Sigmoid colon (tissue), 7 donors: ENCODE data around the gene OR2L8. TPM values are rescaled to one million over a fixed set of nuclear protein-coding genes. Genes with fewer than 3 reads are reported as not detected.
A peak's percentile ranks its signal among the peaks of the same experiment; 100 is the strongest.
"Not testable (repeated sequence)": the region's sequence is repeated elsewhere in the genome, so short reads cannot be mapped to it uniquely, and the experiment has no call there.

Source experiments
- DNase-seq: peaks from one replicate; pipeline ENCODE4 v3.0.0-alpha.2; 2019
- H3K27ac ChIP-seq, 4 donors: fragments of 200-600 bp; sonication (generic); one replicate each; pipeline ENCODE4 v1.5.1; 2016 to 2019; ENCODE audit warnings: mild to moderate bottlenecking in 1 of 4
- H3K27me3 ChIP-seq, 3 donors: fragments of 200-600 bp; sonication (generic); one replicate each; pipeline ENCODE4 v1.5.1; 2019; ENCODE audit warnings: mild to moderate bottlenecking in 1 of 3
- H3K36me3 ChIP-seq, 4 donors: fragments of 200-600 bp; sonication (generic); one replicate each; pipeline ENCODE4 v1.5.1; 2016 to 2019
- H3K4me1 ChIP-seq, 4 donors: fragments of 200-600 bp; sonication (generic); one replicate each; pipeline ENCODE4 v1.5.1; 2017 to 2019
- H3K4me3 ChIP-seq, 4 donors: fragments of 200-600 bp; sonication (generic); one replicate each; pipeline ENCODE4 v1.5.1; 2017 to 2019; ENCODE audit warnings: mild to moderate bottlenecking in 2 of 4, moderate library complexity in 1 of 4
- H3K9me3 ChIP-seq, 4 donors: fragments of 200-600 bp in 3 of 4; sonication (generic) in 3 of 4; one replicate each; pipeline versions ENCODE4 v1.5.1 to v1.6.1; 2013 to 2019
- CTCF ChIP-seq, 4 experiments: fragments of 450-650 bp in 3 of 4; fragments of 200-600 bp in 1 of 4; IDR thresholded peaks; one replicate each; pipeline ENCODE4 v1.5.1; 2016 to 2019; ENCODE audit warnings: antibody characterized with exemption in 4 of 4, mild to moderate bottlenecking in 3 of 4, moderate library complexity in 2 of 4
- EP300 ChIP-seq, 4 donors: sonication (generic); formaldehyde crosslinking; IDR thresholded peaks; one replicate each; pipeline ENCODE4 v1.6.1; 2017; ENCODE audit warnings: antibody characterized with exemption in 4 of 4
- POLR2A ChIP-seq, 2 donors: fragments of 450-650 bp; IDR thresholded peaks; one replicate each; pipeline ENCODE4 v1.6.1; 2016; ENCODE audit warnings: antibody characterized with exemption in 2 of 2, mild to moderate bottlenecking in 2 of 2, moderate library complexity in 2 of 2
- POLR2AphosphoS5 ChIP-seq, 4 donors: sonication (generic); formaldehyde crosslinking; IDR thresholded peaks; one replicate each; pipeline ENCODE4 v1.6.1; 2017; ENCODE audit warnings: antibody characterized with exemption in 4 of 4
- WGBS, 2 donors: extraction: QIAGEN DNeasy Blood & Tissue Kit; methylation state at CpG; one replicate each; pipeline ENCODE4 v1.1.7; 2013; 5-methylcytosine and 5-hydroxymethylcytosine counted together
- intact Hi-C: fragments of 100-400 bp; cut with DNase I; formaldehyde crosslinking; loops from one replicate; pipeline ENCODE4 v1.15.1; 2023
- polyA plus RNA-seq, 3 donors: library from polyadenylated mRNA; stranded (reverse); fragments of 200-250 nt; gene quantifications; one replicate each; pipeline ENCODE4 v1.2.3, GENCODE V29; 2013
- total RNA-seq, 4 donors: library from RNA; depleted of rRNA; stranded (reverse); fragments of >200 nt; gene quantifications; one replicate each; pipeline ENCODE4 v1.1.0, GENCODE V29; 2016
- donor health status: healthy with polysubstance abuse.
- donor health status: Bipolar disorder and iron deficiency.
- donor health status: healthy.

The OR2L8 gene
- total and polyA plus RNA-seq, 7 donors, result not detected

GRCh38 chr1:247936415-247936814 lies 12.2 kb upstream of the OR2L8 start:
- Histone ChIP-seq H3K27ac (no peak overlapping the region), H3K9me3 (peaks cover 0 to 5% (median 0%) of the 10 kb centered on the region in 4 donors), H3K36me3 (no peaks in the 10 kb centered on the region), H3K4me1 (peaks cover 0 to 4% (median 0%) of the 10 kb centered on the region in 4 donors), H3K27me3 (peaks cover 0 to 13% (median 0%) of the 10 kb centered on the region in 3 donors), H3K4me3 (no peak overlapping the region)
- WGBS, 2 donors, result 91 to 95% methylated on average over 18 of the region's 18 CpGs
- intact Hi-C loops, result no loop called here
- TF ChIP-seq CTCF (IDR thresholded peaks at IDR 0.05) (no peak), EP300 (IDR thresholded peaks at IDR 0.05) (no peak), POLR2AphosphoS5 (IDR thresholded peaks at IDR 0.05) (no peak), POLR2A (IDR thresholded peaks at IDR 0.05) (no peak)
- DNase-seq, result no peak

GRCh38 chr1:247936965-247937734 lies 11.5 kb upstream of the OR2L8 start:
- intact Hi-C loops, H3K27ac ChIP-seq, H3K4me1 ChIP-seq, H3K36me3 ChIP-seq, H3K9me3 ChIP-seq: not testable (repeated sequence)
- peak; percentile 71 for DNase-seq
- Histone ChIP-seq H3K4me3 (peak overlapping the region in 3 of 4 donors; percentile 21 to 27 (median 26)), H3K27me3 (peaks cover 0 to 13% (median 0%) of the 10 kb centered on the region in 3 donors)
- TF ChIP-seq CTCF (IDR thresholded peaks at IDR 0.05), result peak in 1 of 4 experiments; percentile 41
- WGBS, 2 donors, result 7 to 49% methylated on average over 44 of the region's 44 CpGs

GRCh38 chr1:247942624-247943023 lies 6.0 kb upstream of the OR2L8 start:
- Histone ChIP-seq H3K4me1 (no peaks in the 10 kb centered on the region), H3K36me3 (no peaks in the 10 kb centered on the region), H3K9me3 (no peaks in the 10 kb centered on the region), H3K4me3 (no peak overlapping the region), H3K27me3 (peaks cover 0 to 7% (median 0%) of the 10 kb centered on the region in 3 donors), H3K27ac (no peak overlapping the region)
- no peak for DNase-seq
- intact Hi-C loops, result no loop called here
- 81 to 89% methylated on average over 6 of the region's 6 CpGs for WGBS, 2 donors
- TF ChIP-seq POLR2A (IDR thresholded peaks at IDR 0.05), result no peak
- no peak for TF ChIP-seq POLR2AphosphoS5 (IDR thresholded peaks at IDR 0.05)
- no peak for TF ChIP-seq CTCF (IDR thresholded peaks at IDR 0.05)
- TF ChIP-seq EP300 (IDR thresholded peaks at IDR 0.05), result no peak

- Histone ChIP-seq H3K36me3 (no peaks in the 10 kb centered on the region), H3K9me3 (no peaks in the 10 kb centered on the region), H3K27ac (no peak overlapping the region), H3K4me3 (no peak overlapping the region), H3K27me3 (no peaks in the 10 kb centered on the region), H3K4me1 (no peaks in the 10 kb centered on the region)
- no peak for TF ChIP-seq POLR2AphosphoS5 (IDR thresholded peaks at IDR 0.05)
- no peak for TF ChIP-seq EP300 (IDR thresholded peaks at IDR 0.05)
- TF ChIP-seq CTCF (IDR thresholded peaks at IDR 0.05), result no peak
- no peak for TF ChIP-seq POLR2A (IDR thresholded peaks at IDR 0.05)
- WGBS, 2 donors, result 91 to 96% methylated on average over 1 of the region's 1 CpG
- no peak for DNase-seq
- intact Hi-C loops, result no loop called here
Measured at GRCh38 chr1:247953408-247953807, 4.8 kb downstream of the OR2L8 start.

- no peak overlapping the region for H3K4me3 ChIP-seq
- TF ChIP-seq CTCF (IDR thresholded peaks at IDR 0.05) (no peak), POLR2AphosphoS5 (IDR thresholded peaks at IDR 0.05) (no peak), POLR2A (IDR thresholded peaks at IDR 0.05) (no peak), EP300 (IDR thresholded peaks at IDR 0.05) (no peak)
- no peaks in the 10 kb centered on the region for H3K9me3 ChIP-seq
- 15 to 47% methylated on average over 3 of the region's 3 CpGs for WGBS, 2 donors
- no peak overlapping the region for H3K27ac ChIP-seq
- H3K27me3 ChIP-seq, result no peaks in the 10 kb centered on the region
- no peaks in the 10 kb centered on the region for H3K4me1 ChIP-seq
- no peak for DNase-seq
- intact Hi-C loops, result no loop called here
- H3K36me3 ChIP-seq, result no peaks in the 10 kb centered on the region
Measured at GRCh38 chr1:247961791-247962190, 13.1 kb downstream of the OR2L8 start.
